ENCODE measurements around the gene MED4.

Gene MED4

GRCh38 chr13:48110132-48110868 is 15.4 kb upstream of the MED4 start:
- TF ChIP-seq POLR2A (IDR thresholded peaks at IDR 0.05; ENCODE audit: extremely low read depth, insufficient read length), result no peak
- TF ChIP-seq MYC (IDR thresholded peaks at IDR 0.05; ENCODE audit: low read depth, low read length), result no peak
- TF ChIP-seq MAX (IDR thresholded peaks at IDR 0.05; ENCODE audit: low read depth, low read length), result no peak
- no peak for TF ChIP-seq CTCF (IDR thresholded peaks at IDR 0.05; ENCODE audit: low read depth, low read length)
- no peak overlapping the region for H3K4me3 ChIP-seq (ENCODE audit: low read depth, low read length)
- DNase-seq (ENCODE audit: low read depth), result no peak

GRCh38 chr13:48108106-48108505 is 13.2 kb upstream of the MED4 start:
- no peak overlapping the region for H3K4me3 ChIP-seq (ENCODE audit: low read depth, low read length)
- DNase-seq (ENCODE audit: low read depth), result no peak
- TF ChIP-seq POLR2A (IDR thresholded peaks at IDR 0.05; ENCODE audit: extremely low read depth, insufficient read length), result no peak
- no peak for TF ChIP-seq CTCF (IDR thresholded peaks at IDR 0.05; ENCODE audit: low read depth, low read length)
- TF ChIP-seq MAX (IDR thresholded peaks at IDR 0.05; ENCODE audit: low read depth, low read length), result no peak
- TF ChIP-seq MYC (IDR thresholded peaks at IDR 0.05; ENCODE audit: low read depth, low read length), result no peak

GRCh38 chr13:48097793-48098192 is 2.9 kb upstream of the MED4 start:
- no peak for TF ChIP-seq POLR2A (IDR thresholded peaks at IDR 0.05; ENCODE audit: extremely low read depth, insufficient read length)
- no peak for TF ChIP-seq MAX (IDR thresholded peaks at IDR 0.05; ENCODE audit: low read depth, low read length)
- TF ChIP-seq CTCF (IDR thresholded peaks at IDR 0.05; ENCODE audit: low read depth, low read length), result no peak
- no peak for TF ChIP-seq MYC (IDR thresholded peaks at IDR 0.05; ENCODE audit: low read depth, low read length)
- no peak for DNase-seq (ENCODE audit: low read depth)
- no peak overlapping the region for H3K4me3 ChIP-seq (ENCODE audit: low read depth, low read length)

GRCh38 chr13:48096670-48097069 is 1.8 kb upstream of the MED4 start:
- H3K4me3 ChIP-seq (ENCODE audit: low read depth, low read length), result no peak overlapping the region
- DNase-seq (ENCODE audit: low read depth), result no peak
- TF ChIP-seq MYC (IDR thresholded peaks at IDR 0.05; ENCODE audit: low read depth, low read length), result no peak
- TF ChIP-seq MAX (IDR thresholded peaks at IDR 0.05; ENCODE audit: low read depth, low read length), result no peak
- TF ChIP-seq CTCF (IDR thresholded peaks at IDR 0.05; ENCODE audit: low read depth, low read length), result no peak
- no peak for TF ChIP-seq POLR2A (IDR thresholded peaks at IDR 0.05; ENCODE audit: extremely low read depth, insufficient read length)

GRCh38 chr13:48094404-48094780 is 512 bp downstream of the MED4 start:
- peak; percentile 30 for DNase-seq (ENCODE audit: low read depth)
- peak overlapping the region; percentile 83 for H3K4me3 ChIP-seq (ENCODE audit: low read depth, low read length)
- TF ChIP-seq MAX (IDR thresholded peaks at IDR 0.05; ENCODE audit: low read depth, low read length), result no peak
- no peak for TF ChIP-seq CTCF (IDR thresholded peaks at IDR 0.05; ENCODE audit: low read depth, low read length)
- no peak for TF ChIP-seq MYC (IDR thresholded peaks at IDR 0.05; ENCODE audit: low read depth, low read length)
- no peak for TF ChIP-seq POLR2A (IDR thresholded peaks at IDR 0.05; ENCODE audit: extremely low read depth, insufficient read length)

All from NB4 (cell line).